GM18907 (cell line): ENCODE results near the gene TANGO6.
"Not testable (repeated sequence)": the region's sequence is repeated elsewhere in the genome, so short reads cannot be mapped to it uniquely, and the experiment has no call there.

Experiments used
- ATAC-seq: cut with Tn5 transposase; IDR thresholded peaks from one replicate; pipeline ENCODE4 v1.9.1; 2021; ENCODE audit warnings: mild to moderate bottlenecking, moderate library complexity; ENCODE audit not compliant: unreplicated experiment

Gene TANGO6

DNA sequence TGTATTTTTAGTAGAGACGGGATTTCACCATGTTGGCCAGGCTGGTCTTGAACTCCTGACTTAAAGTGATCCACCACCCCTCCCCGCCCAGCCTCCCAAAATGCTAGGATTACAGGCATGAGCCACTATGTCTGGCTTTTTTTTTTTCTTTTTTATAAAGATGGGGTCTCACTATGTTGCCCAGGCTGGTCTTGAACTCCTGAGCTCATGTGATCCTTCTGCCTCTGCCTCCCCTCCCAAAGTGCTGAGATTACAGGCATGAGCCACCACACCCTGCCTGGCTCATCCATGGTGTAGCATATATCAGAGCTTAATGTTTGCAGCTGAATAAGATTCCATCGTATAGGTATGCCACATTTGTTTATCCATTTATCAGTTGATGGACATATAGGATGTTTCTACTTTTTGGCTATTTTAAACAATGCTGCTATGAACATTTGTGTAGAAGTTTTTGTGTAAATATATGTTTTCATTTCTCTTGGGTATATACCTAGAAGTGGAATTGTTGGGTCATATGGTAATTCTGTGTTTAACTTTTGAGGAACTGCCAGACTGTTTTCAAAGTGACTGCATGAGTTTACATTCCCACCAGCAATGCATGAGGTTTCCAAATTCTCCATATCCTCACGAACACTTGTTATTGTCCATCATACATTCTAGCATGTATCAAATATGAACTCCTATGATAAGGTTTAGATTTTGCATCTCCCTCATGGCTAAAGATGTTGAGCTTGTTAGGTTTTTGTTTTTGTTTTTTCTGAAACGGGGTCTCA is 206.5 kb downstream of the TANGO6 start:
- ATAC-seq, result no peak

DNA sequence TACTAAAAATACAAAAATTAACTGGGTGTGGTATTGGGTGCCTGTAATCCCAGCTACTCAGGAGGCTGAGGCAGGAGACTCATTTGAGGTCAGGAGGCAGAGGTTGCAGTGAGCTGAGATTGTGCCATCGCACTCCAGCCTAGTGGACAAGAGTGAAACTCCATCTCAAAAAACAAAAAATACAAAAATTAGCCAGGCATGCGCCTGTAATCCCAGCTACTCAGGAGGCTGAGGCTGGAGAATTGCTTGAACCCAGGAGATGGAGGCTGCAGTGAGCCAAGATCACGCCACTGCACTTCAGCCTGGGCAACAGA is 208.1 kb downstream of the TANGO6 start:
- ATAC-seq, result not testable (repeated sequence)

DNA sequence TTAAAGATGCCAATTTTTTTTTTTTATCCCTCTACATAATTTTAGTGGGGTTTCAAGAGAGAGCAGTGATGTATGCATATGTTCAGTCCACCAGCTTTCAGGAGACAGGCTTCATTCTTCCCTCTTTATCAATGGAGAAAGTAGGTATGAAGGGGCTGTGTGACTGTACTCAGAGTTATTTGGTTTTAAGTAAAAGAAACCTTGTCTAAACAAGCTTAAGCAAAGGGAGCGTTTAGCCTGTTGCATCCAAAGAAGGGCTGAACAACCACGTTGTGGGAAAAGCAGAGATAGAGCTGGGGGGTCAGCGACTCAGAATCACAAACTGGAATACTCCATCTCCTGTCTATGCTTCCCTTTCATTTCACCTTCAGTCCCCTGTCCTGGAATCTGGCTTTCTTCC is 211.7 kb downstream of the TANGO6 start:
- no peak for ATAC-seq

DNA sequence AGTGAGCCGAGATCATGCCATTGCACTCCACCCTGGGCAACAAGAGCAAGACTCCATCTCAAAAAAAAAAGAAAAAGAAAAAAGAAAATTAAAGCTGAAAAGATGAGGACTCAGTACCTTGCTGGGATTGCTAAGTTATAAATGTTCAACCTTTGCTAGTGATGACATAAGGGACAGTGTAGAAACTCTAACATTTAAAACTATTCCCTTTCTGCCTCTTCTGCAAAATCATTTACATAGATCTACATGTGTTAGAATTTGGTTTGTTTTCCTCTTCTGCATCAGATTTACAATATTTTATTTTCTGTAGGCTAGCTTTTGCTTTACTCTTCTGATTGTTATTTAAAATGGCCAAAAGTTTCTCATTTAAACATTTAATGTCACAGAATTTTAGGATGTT is 212.6 kb downstream of the TANGO6 start:
- no peak for ATAC-seq

DNA sequence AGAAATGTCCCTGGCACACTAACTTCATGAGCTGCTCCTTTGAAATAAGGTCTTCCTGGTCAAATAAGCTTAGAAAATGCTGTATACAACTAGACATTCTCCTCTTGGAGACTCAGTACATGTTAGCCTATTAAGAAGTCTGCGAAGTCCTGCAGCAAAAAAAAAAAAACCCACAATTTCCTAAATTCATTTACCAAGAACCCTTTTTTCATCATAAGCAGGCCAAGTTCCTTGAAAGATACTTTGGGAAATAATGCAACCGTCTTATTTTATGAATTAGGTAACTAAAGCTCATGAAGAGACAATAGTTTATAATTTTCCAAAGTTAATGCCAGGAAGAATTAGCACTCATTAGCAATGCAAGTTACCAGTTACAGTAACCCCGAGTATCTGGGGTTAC is 213.1 kb downstream of the TANGO6 start:
- ATAC-seq, result no peak

DNA sequence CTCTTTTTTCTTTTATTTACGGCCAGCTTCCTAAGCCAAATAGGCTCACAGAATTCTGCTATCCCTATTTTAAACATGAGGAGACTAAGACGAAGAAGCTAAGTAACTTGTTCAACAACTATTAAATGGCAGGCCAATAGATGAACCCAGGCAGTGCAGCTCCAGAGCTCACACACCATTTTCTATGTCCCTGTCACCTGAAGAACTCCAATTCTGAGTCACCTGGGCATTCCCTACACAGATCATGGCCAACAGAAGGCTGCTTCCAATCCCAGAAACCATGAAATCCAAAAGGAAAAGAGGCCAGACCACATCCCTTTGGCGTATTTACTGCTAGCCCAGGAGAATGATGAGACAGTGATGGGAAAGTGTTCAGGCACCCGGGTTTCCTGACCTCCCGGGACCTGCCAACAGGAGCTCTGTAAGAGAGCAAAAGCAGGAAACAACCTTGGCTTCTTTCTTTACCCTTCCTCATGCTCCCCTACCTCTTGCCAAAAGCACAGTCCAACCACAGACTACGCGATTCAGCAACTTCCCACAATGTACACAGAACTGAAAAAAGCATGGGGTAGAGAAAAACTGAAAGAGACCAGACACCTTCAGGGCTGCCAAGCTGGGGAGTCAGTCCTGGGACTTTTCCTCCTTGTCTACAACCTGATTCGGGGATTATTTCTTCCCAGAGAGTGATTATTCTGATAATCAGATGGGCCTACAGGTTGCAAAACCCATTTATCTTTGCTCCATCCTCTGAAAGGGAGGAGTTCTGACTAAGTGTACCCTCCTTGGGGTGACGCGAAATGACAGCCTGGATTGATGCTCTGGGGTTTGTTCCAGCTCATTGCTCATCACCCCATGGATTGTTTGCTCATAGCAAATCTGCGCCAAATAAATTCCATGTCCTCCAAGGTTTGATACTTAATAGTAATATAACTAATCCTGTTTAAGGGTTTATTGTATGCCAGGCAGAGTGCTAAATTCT is 214.4 kb downstream of the TANGO6 start:
- no peak for ATAC-seq

DNA sequence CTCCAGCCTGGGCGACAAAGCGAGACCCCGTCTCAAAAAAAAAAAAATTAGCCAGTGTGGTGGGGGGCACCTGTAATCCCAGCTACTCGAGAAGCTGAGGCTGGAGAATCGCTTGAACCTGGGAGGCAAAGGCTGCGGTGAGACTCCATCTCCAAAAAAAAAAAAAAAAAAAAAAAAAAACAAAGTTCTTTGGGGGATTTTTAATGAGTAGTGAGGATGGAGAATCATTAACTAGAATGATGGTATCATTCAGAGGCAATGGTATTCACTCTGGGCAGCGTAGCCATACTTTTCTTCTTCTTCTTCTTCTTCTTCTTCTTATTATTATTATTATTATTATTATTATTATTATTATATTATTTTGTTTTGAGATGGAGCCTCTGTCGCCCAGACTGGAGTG is 220.2 kb downstream of the TANGO6 start:
- not testable (repeated sequence) for ATAC-seq

DNA sequence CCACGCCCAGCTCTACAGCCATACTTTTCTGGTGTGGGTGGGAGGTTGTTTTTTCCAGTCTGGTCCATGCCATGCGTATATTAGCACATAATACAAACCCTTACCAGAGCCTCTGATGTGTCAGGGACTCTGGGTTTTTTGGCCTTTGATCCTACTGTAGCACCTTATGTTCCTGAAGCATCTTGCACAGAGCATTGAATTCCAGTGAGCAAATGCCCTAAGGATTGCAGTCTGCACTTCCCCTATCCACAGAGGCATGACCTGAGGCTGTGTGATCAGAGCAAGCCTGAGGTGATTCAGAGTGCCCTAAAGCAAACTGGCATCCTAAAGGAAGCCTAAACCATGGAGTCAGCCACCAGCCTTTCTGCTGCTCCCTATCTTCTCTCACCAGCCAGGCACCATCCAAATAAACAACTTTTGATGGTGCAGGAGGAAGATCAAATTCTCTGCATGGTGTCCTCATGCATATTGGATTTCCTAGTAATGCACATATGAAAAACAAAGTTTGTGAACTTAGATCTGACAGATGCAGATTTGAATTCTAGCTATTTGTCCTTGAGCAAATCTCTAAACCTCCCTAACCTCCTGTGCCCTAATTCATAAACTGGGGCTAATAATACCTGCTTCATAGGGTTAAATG is 220.9 kb downstream of the TANGO6 start:
- no peak for ATAC-seq

DNA sequence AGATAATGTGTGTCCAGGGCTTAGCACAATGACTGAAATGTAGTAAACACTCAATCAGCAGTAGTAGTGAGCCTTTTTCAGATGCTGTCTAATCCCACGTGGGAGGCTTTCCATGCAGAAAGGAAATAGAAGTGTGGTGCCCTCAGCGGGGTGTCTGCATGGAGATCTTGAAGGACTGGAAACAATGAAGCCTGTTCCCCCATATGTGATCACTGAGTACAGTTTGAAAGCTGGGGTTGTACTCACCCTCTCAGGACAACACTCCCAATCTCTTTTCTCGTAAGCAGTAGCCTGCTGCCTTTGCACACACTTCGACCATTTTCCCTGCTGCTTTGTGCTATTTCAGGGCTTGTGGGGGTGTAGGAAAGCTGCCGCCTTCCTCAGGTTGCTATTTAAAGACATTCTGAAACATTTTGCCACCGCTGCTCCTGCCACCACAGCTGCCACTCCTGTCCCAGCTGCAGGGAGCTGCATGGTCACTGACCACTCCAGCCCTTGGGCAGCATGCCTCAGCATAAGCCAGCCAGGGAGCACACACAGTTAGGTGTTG is 221.5 kb downstream of the TANGO6 start:
- no peak for ATAC-seq

DNA sequence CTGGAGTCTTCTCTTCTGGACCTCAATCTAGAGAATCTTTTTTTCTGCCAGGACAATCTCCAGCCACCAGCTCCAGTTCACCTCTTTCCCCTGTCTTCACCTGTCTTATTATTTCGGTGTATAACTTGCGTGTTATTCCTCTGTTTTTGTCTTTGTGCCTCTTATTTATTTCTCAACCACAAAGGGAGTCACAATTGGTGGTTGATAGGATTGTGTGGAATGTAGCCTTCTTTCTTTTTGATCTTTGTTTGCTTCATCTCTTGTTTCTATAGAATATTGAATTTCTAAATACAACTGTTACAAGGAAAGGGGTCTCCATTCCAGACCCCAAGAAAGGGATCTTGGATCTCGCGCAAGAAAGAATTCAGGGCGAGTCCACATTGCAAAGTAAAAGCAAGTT is 226.2 kb downstream of the TANGO6 start:
- ATAC-seq, result no peak

DNA sequence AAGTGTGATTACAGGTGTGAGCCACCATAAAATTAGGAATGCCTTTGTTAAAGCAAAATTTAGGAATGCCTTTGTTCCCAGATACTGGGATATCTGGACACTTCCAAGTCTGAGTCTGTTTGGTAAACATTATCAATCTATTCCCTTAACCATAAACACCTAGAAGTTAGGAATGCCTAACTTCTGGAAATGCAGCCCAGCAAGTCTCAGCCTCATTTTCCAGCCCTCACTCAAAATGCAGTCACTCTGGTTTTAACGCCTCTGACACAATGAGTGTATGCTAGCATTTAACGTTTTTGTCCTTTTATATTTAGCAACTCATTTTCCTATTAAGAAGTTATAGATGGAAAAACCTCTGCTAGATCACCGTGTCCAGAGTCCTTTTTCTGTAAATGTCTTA is 227.7 kb downstream of the TANGO6 start:
- no peak for ATAC-seq

DNA sequence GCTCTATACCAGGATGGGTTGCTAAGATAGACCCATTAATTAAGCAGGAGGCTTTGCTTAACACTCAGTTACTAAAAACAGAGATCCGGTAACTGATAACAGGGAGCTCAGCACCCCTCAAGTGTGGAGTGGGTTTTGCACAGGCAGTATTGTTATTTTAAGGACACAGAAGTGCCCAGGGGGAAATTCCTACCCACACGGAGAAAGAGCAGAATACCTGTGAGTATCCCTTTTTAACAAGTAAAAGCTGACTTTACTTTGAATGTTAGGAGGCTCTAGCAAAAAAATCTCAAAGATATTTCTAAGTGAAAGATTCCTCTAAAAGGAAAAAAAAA is 229.3 kb downstream of the TANGO6 start:
- ATAC-seq, result no peak

DNA sequence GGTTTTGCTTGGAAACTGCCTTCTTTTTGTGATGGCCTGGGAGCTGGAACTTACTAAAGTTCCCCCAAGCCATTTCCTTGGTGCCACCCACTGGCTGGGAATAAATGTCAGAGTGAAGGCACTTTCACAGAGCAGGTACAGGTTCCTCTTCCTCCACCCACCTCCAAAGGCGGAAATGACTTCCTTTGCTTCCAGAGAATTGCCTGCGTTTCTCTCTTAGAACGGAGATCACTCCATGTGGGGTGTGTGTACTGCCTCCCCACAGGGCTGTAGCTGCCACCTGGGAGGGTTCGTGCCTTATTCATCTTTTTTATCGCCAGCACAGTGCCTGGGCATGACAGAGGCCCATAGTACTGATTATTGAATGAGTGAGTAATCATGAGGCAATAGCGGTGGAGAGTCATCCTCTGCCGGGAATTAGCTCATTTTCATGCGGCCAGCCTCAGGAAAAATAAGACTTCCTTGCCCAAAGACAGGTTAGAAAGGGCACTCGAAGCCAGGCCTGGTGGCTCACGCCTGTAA is 229.9 kb downstream of the TANGO6 start:
- no peak for ATAC-seq

DNA sequence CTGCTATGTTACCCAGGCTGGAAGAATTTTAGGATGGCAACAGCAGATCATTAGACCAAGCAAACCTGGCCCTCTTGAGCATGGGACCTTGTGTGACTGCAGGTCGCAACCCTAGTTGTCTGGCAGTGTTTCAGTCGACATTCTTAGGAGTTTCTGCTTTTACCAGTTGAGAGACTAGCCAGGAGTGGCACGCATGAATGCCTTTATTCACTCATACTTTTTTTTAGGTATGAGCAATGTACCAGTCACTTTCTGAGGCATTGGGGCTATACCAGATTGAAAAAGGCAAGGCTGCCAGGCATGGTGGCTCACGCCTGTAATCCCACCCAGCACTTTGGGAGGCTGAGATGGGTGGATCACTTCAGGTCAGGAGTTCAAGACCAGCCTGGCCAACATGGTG is 233.9 kb downstream of the TANGO6 start:
- ATAC-seq, result no peak

DNA sequence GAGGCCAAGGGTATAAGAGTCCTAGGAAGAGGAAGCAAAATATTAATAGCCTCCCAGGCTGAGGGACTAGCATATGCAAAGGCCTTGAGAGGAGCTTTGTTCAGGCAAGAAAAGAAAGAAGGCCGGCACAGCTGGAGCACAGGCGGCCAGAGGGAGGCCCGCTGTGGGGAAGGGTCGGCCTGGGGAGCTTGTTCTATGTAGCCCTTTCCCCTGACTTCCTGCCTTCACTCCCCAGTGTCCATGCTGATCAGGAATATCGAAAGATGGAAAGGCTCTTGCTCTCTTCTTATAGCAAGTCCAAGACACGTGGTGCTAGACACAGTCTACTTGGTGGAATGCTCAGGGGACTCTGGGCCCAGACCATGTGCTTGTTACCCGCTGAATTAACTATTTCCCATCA is 234.7 kb downstream of the TANGO6 start:
- no peak for ATAC-seq

DNA sequence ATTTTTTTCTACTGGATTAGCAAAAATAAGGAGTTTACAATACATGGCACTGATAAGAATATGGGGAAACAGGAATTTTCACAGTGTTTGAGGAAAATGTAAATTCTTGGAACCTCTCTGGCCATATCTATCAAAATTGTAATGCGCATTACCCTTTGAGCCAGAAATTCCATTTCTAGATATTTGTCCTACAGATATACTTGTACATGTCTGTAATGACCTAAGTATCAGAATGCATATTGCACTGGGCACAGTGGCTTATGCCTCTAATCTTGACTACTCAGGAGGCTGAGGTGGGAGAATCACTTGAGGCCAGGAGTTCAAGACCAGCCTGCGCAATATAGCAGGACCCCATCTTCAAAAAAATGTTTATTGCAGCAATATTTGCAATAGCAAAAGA is 236.4 kb downstream of the TANGO6 start:
- ATAC-seq, result no peak

DNA sequence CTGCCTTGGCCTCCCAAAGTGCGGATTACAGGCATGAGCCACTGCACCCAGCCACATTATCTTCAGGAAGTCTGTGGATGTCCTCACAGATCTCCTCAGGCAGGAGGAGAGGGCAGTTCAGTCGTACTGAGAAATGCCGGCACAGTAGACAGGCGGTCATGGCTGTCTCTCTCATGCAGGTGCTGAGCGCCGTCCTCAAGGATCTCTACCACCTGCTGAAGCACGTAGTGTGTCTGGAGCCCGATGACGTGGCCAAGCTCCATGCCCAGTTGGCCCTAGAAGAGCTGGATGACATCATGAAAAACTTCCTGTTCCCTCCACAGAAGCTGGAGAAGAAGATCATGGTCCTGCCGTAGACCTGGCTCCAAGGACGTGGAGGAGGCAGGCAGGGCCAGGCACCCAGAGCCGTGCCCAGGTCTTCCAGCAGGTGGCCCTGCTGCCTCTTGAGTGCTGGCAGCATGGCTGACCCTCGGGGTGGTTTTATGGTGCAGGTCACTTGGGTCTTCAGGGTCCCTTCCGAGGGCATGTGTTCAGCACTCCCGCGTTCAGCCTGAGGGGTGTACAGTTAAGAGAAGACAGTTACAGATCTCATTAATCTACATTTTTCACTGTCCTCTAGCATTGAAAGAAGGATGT is 240.1 kb downstream of the TANGO6 start:
- no peak for ATAC-seq

DNA sequence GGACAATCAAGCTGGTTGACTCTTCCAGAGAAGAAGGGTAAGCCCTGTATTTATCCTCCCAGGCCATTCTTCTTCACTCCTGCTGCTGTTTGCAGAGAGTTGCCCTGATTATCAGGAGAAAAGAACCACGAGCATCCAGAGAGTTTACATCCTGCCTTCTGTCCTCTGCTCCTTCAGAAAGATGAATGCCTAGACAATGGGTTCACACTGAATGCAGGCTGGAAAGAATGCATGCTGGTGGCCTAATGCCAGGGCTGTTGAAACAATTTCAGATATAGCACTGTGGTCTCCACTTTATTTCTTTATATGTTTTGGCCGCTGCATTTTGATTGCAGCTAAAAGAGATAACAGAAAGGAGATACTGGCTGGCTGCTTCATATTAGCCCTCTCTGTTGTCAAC is 241.0 kb downstream of the TANGO6 start:
- ATAC-seq, result no peak

DNA sequence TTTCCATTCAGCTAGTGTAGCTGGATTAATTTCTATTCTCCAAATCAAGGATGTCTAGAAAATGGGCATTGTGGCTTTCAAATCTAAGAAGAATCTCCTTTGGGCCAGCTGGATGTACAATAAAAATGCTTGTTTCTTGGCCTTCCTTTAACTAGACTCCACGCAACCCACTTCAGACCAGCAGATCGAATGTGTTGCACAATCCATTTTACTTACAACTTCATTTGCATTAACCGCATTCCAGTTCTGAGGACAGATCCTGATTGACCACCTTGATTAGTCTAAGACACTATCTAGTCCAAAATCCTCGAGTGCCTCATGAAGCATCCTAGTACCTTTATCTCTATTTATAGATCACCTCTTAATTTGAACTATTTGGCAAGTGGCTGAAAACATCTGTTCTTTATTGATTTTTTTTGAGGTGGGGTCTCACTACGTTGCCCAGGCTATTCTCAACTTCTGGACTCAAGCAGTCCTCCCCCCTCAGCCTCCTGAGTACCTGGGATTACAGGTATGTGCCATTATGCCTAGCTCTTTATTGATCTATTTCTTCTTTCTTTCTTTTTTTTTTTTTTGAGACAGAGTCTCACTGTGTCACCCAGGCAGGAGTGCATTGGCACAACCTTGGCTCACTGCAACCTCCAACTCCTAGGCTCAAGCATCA is 241.8 kb downstream of the TANGO6 start:
- ATAC-seq, result no peak

DNA sequence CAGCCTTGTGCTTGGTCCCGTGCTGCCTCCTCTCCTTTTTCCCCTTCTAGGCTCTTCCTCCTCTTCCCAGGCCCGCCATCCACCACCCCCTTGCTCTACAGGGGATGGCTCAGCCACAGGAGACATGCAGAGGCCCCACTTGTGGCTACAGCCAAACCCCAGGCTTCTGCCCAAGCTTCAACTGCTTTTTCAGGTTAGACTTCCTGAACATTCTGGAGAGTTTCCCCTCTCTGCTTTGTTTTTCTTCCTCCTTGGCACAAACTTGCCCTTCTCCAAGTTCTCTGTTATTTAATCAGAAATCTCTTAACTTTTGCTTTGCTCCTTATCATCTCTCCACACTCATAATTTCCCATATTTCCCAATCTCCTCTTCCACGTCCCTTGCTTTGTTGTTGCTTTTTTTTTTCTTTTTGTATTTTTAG is 243.8 kb downstream of the TANGO6 start:
- ATAC-seq, result no peak
